ENCODE data around the gene ZFYVE26. TPM values are rescaled to one million over a fixed set of nuclear protein-coding genes. Genes with fewer than 3 reads are reported as not detected.

ZFYVE26 gene
- polyA plus RNA-seq, result 1 to 10 TPM; 3.7 to 5.1 TPM

- Histone ChIP-seq H3K4me3 (ENCODE audit: low read depth in 1 of 2, low read length in 2 of 2) (peak within 1 kb of the TSS; percentile 66 to 80), H3K4me1 (ENCODE audit: control insufficient read depth in 2 of 2, insufficient read depth in 2 of 2, low read length in 1 of 2) (peaks cover 0 to 2% of the 10 kb centered on the region in 2 donors), H3K27me3 (ENCODE audit: control insufficient read depth in 1 of 2, insufficient read depth in 2 of 2, low read length in 2 of 2) (no peaks in the 10 kb centered on the region), H3K27ac (ENCODE audit: low read depth in 2 of 2, low read length in 1 of 2) (peak within 1 kb of the TSS; percentile 71 to 74), H3K9me3 (ENCODE audit: control insufficient read depth in 2 of 2, insufficient read depth in 1 of 2, low read depth in 1 of 2, low read length in 1 of 2) (no peaks in the 10 kb centered on the region), H3K36me3 (ENCODE audit: control insufficient read depth in 2 of 2, insufficient read depth in 2 of 2, low read length in 1 of 2) (no peaks in the 10 kb centered on the region)
- 0 to 1% methylated on average over 26 of the region's 26 CpGs for WGBS, 2 donors
Observed at GRCh38 chr14:67816326-67817002, at the start of gene ZFYVE26. TSS of gene ZFYVE26 (minus strand) at chr14:67816590. CDS start at chr14:67815963, 627 bp downstream.

GRCh38 chr14:67863223-67863622 lies 46.8 kb upstream of the ZFYVE26 start:
- Histone ChIP-seq H3K4me1 (ENCODE audit: control insufficient read depth in 2 of 2, insufficient read depth in 2 of 2, low read length in 1 of 2) (no peaks in the 10 kb centered on the region), H3K27me3 (ENCODE audit: control insufficient read depth in 1 of 2, insufficient read depth in 2 of 2, low read length in 2 of 2) (no peaks in the 10 kb centered on the region), H3K9me3 (ENCODE audit: control insufficient read depth in 2 of 2, insufficient read depth in 1 of 2, low read depth in 1 of 2, low read length in 1 of 2) (no peaks in the 10 kb centered on the region), H3K27ac (ENCODE audit: low read depth in 2 of 2, low read length in 1 of 2) (peak overlapping the region in 1 of 2 donors; percentile 22), H3K4me3 (ENCODE audit: low read depth in 1 of 2, low read length in 2 of 2) (no peak overlapping the region), H3K36me3 (ENCODE audit: control insufficient read depth in 2 of 2, insufficient read depth in 2 of 2, low read length in 1 of 2) (no peaks in the 10 kb centered on the region)
- 82 to 83% methylated on average over 2 of the region's 2 CpGs for WGBS, 2 donors

- Histone ChIP-seq H3K4me3 (ENCODE audit: low read depth in 1 of 2, low read length in 2 of 2) (no peak overlapping the region), H3K9me3 (ENCODE audit: control insufficient read depth in 2 of 2, insufficient read depth in 1 of 2, low read depth in 1 of 2, low read length in 1 of 2) (no peaks in the 10 kb centered on the region), H3K27me3 (ENCODE audit: control insufficient read depth in 1 of 2, insufficient read depth in 2 of 2, low read length in 2 of 2) (no peaks in the 10 kb centered on the region), H3K27ac (ENCODE audit: low read depth in 2 of 2, low read length in 1 of 2) (no peak overlapping the region), H3K36me3 (ENCODE audit: control insufficient read depth in 2 of 2, insufficient read depth in 2 of 2, low read length in 1 of 2) (no peaks in the 10 kb centered on the region), H3K4me1 (ENCODE audit: control insufficient read depth in 2 of 2, insufficient read depth in 2 of 2, low read length in 1 of 2) (no peaks in the 10 kb centered on the region)
- 81 to 86% methylated on average over 1 of the region's 1 CpG for WGBS, 2 donors
Observed at GRCh38 chr14:67859169-67859749, 42.9 kb upstream of the ZFYVE26 start.

GRCh38 chr14:67857778-67858350 lies 41.5 kb upstream of the ZFYVE26 start:
- WGBS, 2 donors, result 94% methylated on average over 20 of the region's 20 CpGs
- no peaks in the 10 kb centered on the region for H3K4me1 ChIP-seq (ENCODE audit: control insufficient read depth in 2 of 2, insufficient read depth in 2 of 2, low read length in 1 of 2)
- H3K4me3 ChIP-seq (ENCODE audit: low read depth in 1 of 2, low read length in 2 of 2), result no peak overlapping the region
- no peak overlapping the region for H3K27ac ChIP-seq (ENCODE audit: low read depth in 2 of 2, low read length in 1 of 2)
- no peaks in the 10 kb centered on the region for H3K36me3 ChIP-seq (ENCODE audit: control insufficient read depth in 2 of 2, insufficient read depth in 2 of 2, low read length in 1 of 2)
- no peaks in the 10 kb centered on the region for H3K9me3 ChIP-seq (ENCODE audit: control insufficient read depth in 2 of 2, insufficient read depth in 1 of 2, low read depth in 1 of 2, low read length in 1 of 2)
- H3K27me3 ChIP-seq (ENCODE audit: control insufficient read depth in 1 of 2, insufficient read depth in 2 of 2, low read length in 2 of 2), result no peaks in the 10 kb centered on the region

- H3K27ac ChIP-seq (ENCODE audit: low read depth in 2 of 2, low read length in 1 of 2), result no peak overlapping the region
- no peak overlapping the region for H3K4me3 ChIP-seq (ENCODE audit: low read depth in 1 of 2, low read length in 2 of 2)
- no peaks in the 10 kb centered on the region for H3K9me3 ChIP-seq (ENCODE audit: control insufficient read depth in 2 of 2, insufficient read depth in 1 of 2, low read depth in 1 of 2, low read length in 1 of 2)
- H3K36me3 ChIP-seq (ENCODE audit: control insufficient read depth in 2 of 2, insufficient read depth in 2 of 2, low read length in 1 of 2), result no peaks in the 10 kb centered on the region
- H3K27me3 ChIP-seq (ENCODE audit: control insufficient read depth in 1 of 2, insufficient read depth in 2 of 2, low read length in 2 of 2), result no peaks in the 10 kb centered on the region
- no peaks in the 10 kb centered on the region for H3K4me1 ChIP-seq (ENCODE audit: control insufficient read depth in 2 of 2, insufficient read depth in 2 of 2, low read length in 1 of 2)
- WGBS, 2 donors, result 76 to 77% methylated on average over 2 of the region's 2 CpGs
Observed at GRCh38 chr14:67856827-67857226, 40.4 kb upstream of the ZFYVE26 start.

- Histone ChIP-seq H3K36me3 (ENCODE audit: control insufficient read depth in 2 of 2, insufficient read depth in 2 of 2, low read length in 1 of 2) (no peaks in the 10 kb centered on the region), H3K27me3 (ENCODE audit: control insufficient read depth in 1 of 2, insufficient read depth in 2 of 2, low read length in 2 of 2) (no peaks in the 10 kb centered on the region), H3K4me1 (ENCODE audit: control insufficient read depth in 2 of 2, insufficient read depth in 2 of 2, low read length in 1 of 2) (no peaks in the 10 kb centered on the region), H3K27ac (ENCODE audit: low read depth in 2 of 2, low read length in 1 of 2) (no peak overlapping the region), H3K4me3 (ENCODE audit: low read depth in 1 of 2, low read length in 2 of 2) (no peak overlapping the region), H3K9me3 (ENCODE audit: control insufficient read depth in 2 of 2, insufficient read depth in 1 of 2, low read depth in 1 of 2, low read length in 1 of 2) (no peaks in the 10 kb centered on the region)
- 73 to 75% methylated on average over 3 of the region's 3 CpGs for WGBS, 2 donors
Observed at GRCh38 chr14:67853715-67854114, 37.3 kb upstream of the ZFYVE26 start.

- no peaks in the 10 kb centered on the region for H3K27me3 ChIP-seq (ENCODE audit: control insufficient read depth in 1 of 2, insufficient read depth in 2 of 2, low read length in 2 of 2)
- no peaks in the 10 kb centered on the region for H3K4me1 ChIP-seq (ENCODE audit: control insufficient read depth in 2 of 2, insufficient read depth in 2 of 2, low read length in 1 of 2)
- no peaks in the 10 kb centered on the region for H3K9me3 ChIP-seq (ENCODE audit: control insufficient read depth in 2 of 2, insufficient read depth in 1 of 2, low read depth in 1 of 2, low read length in 1 of 2)
- no peak overlapping the region for H3K4me3 ChIP-seq (ENCODE audit: low read depth in 1 of 2, low read length in 2 of 2)
- H3K36me3 ChIP-seq (ENCODE audit: control insufficient read depth in 2 of 2, insufficient read depth in 2 of 2, low read length in 1 of 2), result no peaks in the 10 kb centered on the region
- no peak overlapping the region for H3K27ac ChIP-seq (ENCODE audit: low read depth in 2 of 2, low read length in 1 of 2)
Observed at GRCh38 chr14:67852926-67853604, 36.7 kb upstream of the ZFYVE26 start.

- Histone ChIP-seq H3K4me1 (ENCODE audit: control insufficient read depth in 2 of 2, insufficient read depth in 2 of 2, low read length in 1 of 2) (no peaks in the 10 kb centered on the region), H3K27ac (ENCODE audit: low read depth in 2 of 2, low read length in 1 of 2) (no peak overlapping the region), H3K27me3 (ENCODE audit: control insufficient read depth in 1 of 2, insufficient read depth in 2 of 2, low read length in 2 of 2) (no peaks in the 10 kb centered on the region), H3K4me3 (ENCODE audit: low read depth in 1 of 2, low read length in 2 of 2) (no peak overlapping the region), H3K9me3 (ENCODE audit: control insufficient read depth in 2 of 2, insufficient read depth in 1 of 2, low read depth in 1 of 2, low read length in 1 of 2) (no peaks in the 10 kb centered on the region), H3K36me3 (ENCODE audit: control insufficient read depth in 2 of 2, insufficient read depth in 2 of 2, low read length in 1 of 2) (no peaks in the 10 kb centered on the region)
- WGBS, 2 donors, result 83 to 86% methylated on average over 9 of the region's 9 CpGs
Observed at GRCh38 chr14:67851785-67852410, 35.5 kb upstream of the ZFYVE26 start.

- no peaks in the 10 kb centered on the region for H3K4me1 ChIP-seq (ENCODE audit: control insufficient read depth in 2 of 2, insufficient read depth in 2 of 2, low read length in 1 of 2)
- H3K4me3 ChIP-seq (ENCODE audit: low read depth in 1 of 2, low read length in 2 of 2), result no peak overlapping the region
- H3K27ac ChIP-seq (ENCODE audit: low read depth in 2 of 2, low read length in 1 of 2), result no peak overlapping the region
- H3K36me3 ChIP-seq (ENCODE audit: control insufficient read depth in 2 of 2, insufficient read depth in 2 of 2, low read length in 1 of 2), result no peaks in the 10 kb centered on the region
- WGBS, 2 donors, result 82 to 91% methylated on average over 9 of the region's 9 CpGs
- peaks cover 5 to 7% of the 10 kb centered on the region in 2 donors for H3K9me3 ChIP-seq (ENCODE audit: control insufficient read depth in 2 of 2, insufficient read depth in 1 of 2, low read depth in 1 of 2, low read length in 1 of 2)
- no peaks in the 10 kb centered on the region for H3K27me3 ChIP-seq (ENCODE audit: control insufficient read depth in 1 of 2, insufficient read depth in 2 of 2, low read length in 2 of 2)
Observed at GRCh38 chr14:67850066-67850830, 33.9 kb upstream of the ZFYVE26 start.

Data from esophagus (tissue), 2 donors.